Keratinocyte (primary cell): Measurements from ENCODE around the gene TRPV2. TPM values are rescaled to one million over a fixed set of nuclear protein-coding genes. Genes with fewer than 3 reads are reported as not detected.

Experiments
- DNase-seq: peaks from one replicate; pipeline ENCODE4 v3.0.0-alpha.2; 2011; ENCODE audit warnings: low read depth, missing footprints, low spot score
- FAIRE-seq: peaks from 2 replicates; lab custom pipeline; 2011; peaks lifted over from hg19 to GRCh38; lab: Jason Lieb, UNC
- H2AFZ ChIP-seq: 2 replicates; pipeline ENCODE4 v1.6.0; 2012; ENCODE audit warnings: low read length, control low read depth, inconsistent platforms; ENCODE audit not compliant: control insufficient read depth
- H3K27ac ChIP-seq: 2 replicates; pipeline ENCODE4 v1.5.1; 2011; ENCODE audit warnings: low read length; ENCODE audit not compliant: control insufficient read depth, insufficient read depth
- H3K27me3 ChIP-seq: 3 replicates; pipeline ENCODE4 v1.6.0; 2011; ENCODE audit warnings: low read length; ENCODE audit not compliant: control insufficient read depth, insufficient read depth; ENCODE audit errors: extremely low read depth
- H3K36me3 ChIP-seq, 2 experiments: 2 replicates in 1 of 2; 3 replicates in 1 of 2; pipeline ENCODE4 v1.5.1; 2011; ENCODE audit warnings: low read length in 2 of 2, mild to moderate bottlenecking in 1 of 2; ENCODE audit not compliant: control insufficient read depth in 2 of 2, insufficient read depth in 2 of 2; ENCODE audit errors: extremely low read depth in 1 of 2
- H3K4me1 ChIP-seq: 3 replicates; pipeline ENCODE4 v1.5.1; 2011; ENCODE audit warnings: low read length; ENCODE audit not compliant: control insufficient read depth, insufficient read depth; ENCODE audit errors: extremely low read depth
- H3K4me2 ChIP-seq: 3 replicates; pipeline ENCODE4 v1.6.0; 2011; ENCODE audit warnings: low read depth, low read length; ENCODE audit not compliant: control insufficient read depth, insufficient read depth; ENCODE audit errors: extremely low read depth
- H3K4me3 ChIP-seq, 3 experiments: fragments of 200-600 bp in 1 of 3; sonication (generic) in 1 of 3; 2 replicates in 2 of 3; 3 replicates in 1 of 3; pipeline ENCODE4 v1.5.1; 2011 to 2016; ENCODE audit warnings: low read length in 3 of 3, mild to moderate bottlenecking in 3 of 3, control low read depth in 2 of 3, inconsistent platforms in 1 of 3, low read depth in 1 of 3, mixed read lengths in 1 of 3, mixed run types in 1 of 3, moderate library complexity in 1 of 3; ENCODE audit not compliant: control insufficient read depth in 2 of 3, insufficient read depth in 2 of 3; ENCODE audit errors: extremely low read depth in 1 of 3
- H3K79me2 ChIP-seq: 2 replicates; pipeline ENCODE4 v1.6.0; 2012; ENCODE audit warnings: low read length; ENCODE audit not compliant: control insufficient read depth, insufficient read depth
- H3K9ac ChIP-seq: 3 replicates; pipeline ENCODE4 v1.6.0; 2011; ENCODE audit warnings: low read length; ENCODE audit not compliant: control insufficient read depth, insufficient read depth; ENCODE audit errors: extremely low read depth
- H3K9me1 ChIP-seq: 3 replicates; pipeline ENCODE4 v1.6.0; 2011; ENCODE audit warnings: low read length; ENCODE audit not compliant: control insufficient read depth, insufficient read depth; ENCODE audit errors: extremely low read depth
- H3K9me3 ChIP-seq: 2 replicates; pipeline ENCODE4 v1.5.1; 2012; ENCODE audit warnings: low read depth, low read length; ENCODE audit not compliant: control insufficient read depth
- H4K20me1 ChIP-seq: 3 replicates; pipeline ENCODE4 v1.6.0; 2011; ENCODE audit warnings: low read length; ENCODE audit not compliant: control insufficient read depth, insufficient read depth; ENCODE audit errors: extremely low read depth
- CTCF ChIP-seq, 3 experiments: IDR thresholded peaks in 1 of 3; conservative IDR thresholded peaks in 1 of 3; optimal IDR thresholded peaks in 1 of 3; 2 replicates in 2 of 3; 3 replicates in 1 of 3; pipeline versions ENCODE3 to v1.5.1; 2011; ENCODE audit warnings: low read length in 3 of 3, mild to moderate bottlenecking in 3 of 3, moderate library complexity in 2 of 3, control low read depth in 1 of 3, inconsistent platforms in 1 of 3; ENCODE audit not compliant: insufficient read depth in 2 of 3; ENCODE audit errors: extremely low read depth in 1 of 3
- EZH2 ChIP-seq: IDR thresholded peaks from one replicate; pipeline ENCODE4 v1.6.1; 2012; ENCODE audit warnings: inconsistent platforms, mild to moderate bottlenecking, low read length, moderate library complexity
- dilution Hi-C: fragments of 300-500 bp; cut with MboI; formaldehyde crosslinking; loops from one replicate; pipeline ENCODE4 v1.7.0; 2020; ENCODE audit warnings: low sequenced_read_pairs; ENCODE audit not compliant: extremely low pct_ligation_motif_present
- polyA plus RNA-seq, 5 experiments: library from polyadenylated mRNA; depleted of rRNA in 3 of 5; stranded (reverse) in 3 of 5; stranded (forward) in 1 of 5; unstranded in 1 of 5; fragments of >200 nt; gene quantifications; 1 replicate in 1 of 5; 2 replicates in 3 of 5; 3 replicates in 1 of 5; pipeline versions ENCODE4 v1.2.1 to v1.2.3, GENCODE V29; 2011 to 2012; ENCODE audit warnings: missing spikeins in 2 of 5, low read depth in 1 of 5, low replicate concordance in 1 of 5

Gene TRPV2
- polyA plus RNA-seq, 1 donor (not counting 4 experiments of a cell fraction or from before 2014, with no cell fraction given), result 0.09 TPM

- peaks cover 19% of the 10 kb centered on the region for H3K79me2 ChIP-seq
- peaks cover 15% of the 10 kb centered on the region for H4K20me1 ChIP-seq
- H3K9me3 ChIP-seq, result no peaks in the 10 kb centered on the region
- no peak overlapping the region for H3K27ac ChIP-seq
- H3K9me1 ChIP-seq, result no peaks in the 10 kb centered on the region
- peaks cover 2 to 6% of the 10 kb centered on the region in 2 experiments for H3K36me3 ChIP-seq
- H3K27me3 ChIP-seq, result no peaks in the 10 kb centered on the region
- no peak overlapping the region for H2AFZ ChIP-seq
- peaks cover 21% of the 10 kb centered on the region for H3K4me1 ChIP-seq
- no peak overlapping the region for H3K4me3 ChIP-seq
- dilution Hi-C loops, result no loop called here
- H3K9ac ChIP-seq, result no peak overlapping the region
- TF ChIP-seq CTCF (optimal IDR thresholded peaks at IDR 0.05 in 1 of 3, IDR thresholded peaks at IDR 0.05 in 1 of 3, conservative IDR thresholded peaks at IDR 0.05 in 1 of 3; ENCODE audit: extremely low read depth in 1 of 3, insufficient read depth in 2 of 3, low read length in 3 of 3), result no peak
- TF ChIP-seq EZH2, result no peak
- no peak for DNase-seq
- FAIRE-seq, result no peak
- H3K4me2 ChIP-seq, result no peak overlapping the region
Observed at GRCh38 chr17:16383216-16383615, 32.2 kb upstream of the TRPV2 start.

GRCh38 chr17:16383772-16384287, 31.5 kb upstream of the TRPV2 start:
- Histone ChIP-seq H3K4me1 (peaks cover 15% of the 10 kb centered on the region), H3K27me3 (no peaks in the 10 kb centered on the region), H3K27ac (no peak overlapping the region), H3K79me2 (peaks cover 19% of the 10 kb centered on the region), H2AFZ (no peak overlapping the region), H3K9me1 (no peaks in the 10 kb centered on the region), H3K9me3 (no peaks in the 10 kb centered on the region), H3K9ac (no peak overlapping the region), H3K4me3 (no peak overlapping the region), H3K36me3 (peaks cover 2 to 6% of the 10 kb centered on the region in 2 experiments), H3K4me2 (no peak overlapping the region), H4K20me1 (peaks cover 15% of the 10 kb centered on the region)
- FAIRE-seq (no peak), DNase-seq (no peak)
- dilution Hi-C loops, result no loop called here
- TF ChIP-seq EZH2, result no peak
- no peak for TF ChIP-seq CTCF (optimal IDR thresholded peaks at IDR 0.05 in 1 of 3, IDR thresholded peaks at IDR 0.05 in 1 of 3, conservative IDR thresholded peaks at IDR 0.05 in 1 of 3; ENCODE audit: extremely low read depth in 1 of 3, insufficient read depth in 2 of 3, low read length in 3 of 3)
